Stimulated activated CD4-positive, alpha-beta T cell treated with anti-CD3 and anti-CD28 coated beads, Interleukin-12 subunit alpha, Interleukin-12 subunit beta, amount 100 ng/mL, for 4 hours (primary cell): ENCODE results near the gene GPC5.
"Not testable (repeated sequence)": the region's sequence is repeated elsewhere in the genome, so short reads cannot be mapped to it uniquely, and the experiment has no call there.

ENCODE experiments used
- DNase-seq: peaks from one replicate; pipeline ENCODE4 v3.0.0-alpha.2; 2020

GPC5 gene

DNA sequence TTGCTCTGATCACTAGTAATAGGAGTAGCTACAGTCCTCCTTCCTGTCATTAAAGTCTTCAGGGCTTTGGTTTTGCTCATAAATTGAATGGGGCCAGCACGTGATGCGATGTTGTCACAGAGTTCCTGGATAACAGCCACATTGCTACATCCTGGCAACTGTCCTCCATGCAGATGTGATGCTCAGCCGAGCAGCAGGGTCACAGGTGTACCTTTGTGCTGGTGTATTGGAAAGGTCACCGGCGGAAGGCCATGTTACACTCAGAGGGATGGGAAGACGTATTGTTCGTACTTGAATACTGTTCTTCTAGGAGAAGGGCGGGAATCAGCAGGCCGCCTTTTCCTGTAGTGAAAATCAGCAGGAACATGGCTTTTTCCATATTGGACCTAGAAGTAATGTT is 1114.4 kb downstream of the GPC5 start:
- DNase-seq: no peak

DNA sequence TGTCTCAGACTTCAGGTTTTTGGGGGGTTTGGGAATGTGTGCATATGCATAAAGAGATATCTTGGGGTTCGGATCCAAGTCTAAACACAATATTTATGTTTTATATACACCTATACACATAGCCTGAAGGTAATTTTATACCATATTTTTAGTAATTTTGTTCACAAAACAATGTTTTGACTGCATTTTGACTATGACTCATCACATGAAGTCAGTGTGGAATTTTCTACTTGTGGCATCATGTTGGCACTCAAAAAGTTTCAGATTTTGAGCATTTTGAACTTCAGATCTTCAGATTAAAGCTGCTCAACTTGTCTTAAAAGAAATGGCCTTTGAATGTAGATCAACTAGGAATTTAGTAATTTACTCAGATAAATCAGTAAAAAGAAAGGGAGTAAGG is 1115.3 kb downstream of the GPC5 start:
- no peak for DNase-seq

DNA sequence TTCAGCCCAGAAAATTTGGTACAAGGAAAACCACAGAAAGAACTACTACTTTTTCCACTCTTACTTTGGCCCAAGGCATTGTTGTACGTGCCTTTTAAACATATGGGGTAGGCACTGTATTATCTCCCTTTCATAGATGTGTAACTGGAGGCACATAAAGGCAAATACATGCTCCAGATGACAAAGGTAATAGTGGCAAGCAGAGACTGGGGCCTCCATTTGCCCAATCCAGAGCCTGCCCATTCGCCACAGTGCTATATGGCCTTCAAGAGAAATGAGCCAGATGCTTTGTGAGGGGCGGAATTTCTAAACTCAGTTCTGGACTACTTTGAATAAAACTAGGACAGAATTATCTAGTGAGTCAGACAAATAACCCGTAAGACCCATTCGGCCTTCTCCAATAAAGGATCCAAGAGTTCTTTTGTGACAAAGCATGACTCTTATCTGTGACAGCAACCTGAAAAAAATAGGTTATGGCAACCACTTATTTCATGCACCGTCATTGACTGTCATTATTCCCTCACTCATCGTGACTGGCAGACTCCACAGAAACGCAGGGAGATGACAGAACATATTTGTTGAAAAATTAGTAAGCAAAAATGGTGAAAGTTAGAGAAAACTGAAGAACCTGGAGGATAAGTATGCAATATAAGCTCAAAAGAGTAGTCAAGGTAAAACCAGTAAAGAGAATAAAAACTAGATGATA is 1116.2 kb downstream of the GPC5 start:
- no peak for DNase-seq

GRCh38 chr13:92516878-92517277 is 1118.5 kb downstream of the GPC5 start:
- not testable (repeated sequence) for DNase-seq

DNA sequence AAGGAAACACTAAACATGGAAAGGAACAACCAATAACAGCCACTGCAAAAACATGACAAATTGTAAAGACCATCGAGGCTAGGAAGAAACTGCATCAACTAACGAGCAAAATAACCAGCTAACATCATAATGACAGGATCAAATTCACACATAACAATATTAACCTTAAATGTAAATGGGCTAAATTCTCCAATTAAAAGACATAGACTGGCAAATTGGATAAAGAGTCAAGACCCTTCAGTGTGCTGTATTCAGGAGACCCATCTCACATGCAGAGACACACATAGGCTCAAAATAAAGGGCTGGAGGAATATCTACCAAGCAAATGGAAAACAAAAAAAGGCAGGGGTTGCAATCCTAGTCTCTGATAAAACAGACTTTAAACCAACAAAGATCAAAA is 1120.2 kb downstream of the GPC5 start:
- not testable (repeated sequence) for DNase-seq

DNA sequence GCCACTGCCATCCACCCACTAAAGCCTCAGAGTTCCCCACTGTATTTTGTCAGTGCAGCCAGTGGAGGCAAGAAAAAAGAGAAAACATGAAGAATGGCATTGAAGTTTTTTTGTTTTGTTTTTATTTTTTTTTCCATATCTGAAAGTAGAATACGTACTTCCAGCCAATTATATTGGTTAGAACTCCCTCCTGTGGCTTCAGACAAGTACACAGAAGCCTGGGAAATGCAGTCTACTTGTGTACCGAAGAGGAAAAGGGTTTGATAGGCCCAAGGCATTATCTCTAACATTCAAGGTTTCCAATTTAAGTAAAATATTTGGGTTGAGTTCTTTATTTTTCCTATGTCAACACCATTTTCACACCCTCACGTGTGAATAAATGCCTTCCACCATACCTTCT is 1131.9 kb downstream of the GPC5 start:
- DNase-seq: no peak

GRCh38 chr13:92535222-92536006 is 1137.0 kb downstream of the GPC5 start:
- no peak for DNase-seq

GRCh38 chr13:92537471-92537870 is 1139.0 kb downstream of the GPC5 start:
- no peak for DNase-seq

GRCh38 chr13:92538164-92538563 is 1139.7 kb downstream of the GPC5 start:
- no peak for DNase-seq

- not testable (repeated sequence) for DNase-seq
These were observed 1140.7 kb downstream of the GPC5 start for GRCh38 chr13:92539148-92539547.

- no peak for DNase-seq
These were observed 1148.8 kb downstream of the GPC5 start for GRCh38 chr13:92547266-92547665.

DNA sequence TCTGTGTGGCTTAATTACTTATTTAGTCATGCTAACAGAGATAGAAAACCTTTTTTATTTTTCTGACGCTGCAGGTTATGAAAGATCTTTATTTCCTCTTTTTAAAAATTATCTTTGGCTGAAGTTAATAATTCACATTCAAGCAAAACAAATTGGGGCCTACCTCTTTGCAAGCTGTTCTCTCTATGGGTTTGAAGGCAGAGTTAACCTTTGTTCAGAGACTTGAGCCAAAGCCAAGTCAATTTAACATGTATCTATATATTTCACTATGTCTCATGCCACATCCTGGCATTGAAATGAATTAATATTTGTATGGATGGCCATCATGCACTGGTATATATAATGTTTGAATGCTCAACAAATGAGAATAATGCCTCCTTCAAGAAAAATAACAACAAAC is 1150.9 kb downstream of the GPC5 start:
- DNase-seq: no peak

DNA sequence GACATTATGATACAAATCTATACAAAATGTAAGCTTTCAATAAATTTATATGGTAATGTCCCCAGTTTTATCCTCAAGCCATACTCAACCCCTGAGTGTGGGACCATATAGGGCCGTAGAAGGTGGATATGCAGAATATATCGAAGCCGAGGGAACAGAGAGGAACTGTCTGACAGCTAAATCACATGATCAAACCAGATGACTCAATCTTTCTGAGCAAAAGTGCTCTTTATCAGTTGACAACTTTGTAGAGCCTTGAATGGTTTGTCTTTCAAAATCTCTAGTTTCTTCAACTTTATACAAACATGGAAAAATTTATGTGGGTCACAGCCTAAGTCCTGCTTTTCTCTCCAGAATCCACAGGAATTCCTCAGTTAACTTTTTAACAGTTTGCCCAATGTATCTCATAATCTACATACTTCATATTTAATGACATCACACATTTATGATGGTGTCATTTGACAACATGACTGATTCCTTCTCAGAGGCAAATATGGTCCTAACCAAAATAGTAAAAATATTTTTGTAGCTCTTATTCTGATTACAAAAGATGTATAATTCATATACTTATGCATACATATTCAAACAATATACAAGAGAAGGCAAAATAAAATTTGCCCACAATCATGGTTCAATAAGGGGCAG is 1155.2 kb downstream of the GPC5 start:
- no peak for DNase-seq

- no peak for DNase-seq
These were observed 1162.5 kb downstream of the GPC5 start for GRCh38 chr13:92560883-92561282.

DNA sequence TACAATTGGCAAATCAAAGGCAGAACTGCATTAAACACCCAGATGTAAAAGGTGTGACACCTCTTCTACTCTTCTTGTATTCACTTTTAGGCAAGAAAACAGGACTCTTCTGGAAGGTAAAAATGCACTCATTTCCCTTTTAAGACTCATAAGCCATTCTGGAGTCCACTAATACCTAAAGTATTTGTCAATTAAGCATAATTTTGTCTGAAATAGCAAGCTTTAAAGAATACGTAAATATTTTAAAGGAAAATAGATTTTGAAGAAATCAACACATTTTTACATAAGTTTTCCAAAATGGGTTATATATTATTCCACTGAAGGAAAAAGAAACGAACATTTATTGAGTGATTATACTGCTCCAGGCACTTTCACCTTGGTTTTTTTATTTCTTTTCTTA is 1166.5 kb downstream of the GPC5 start:
- DNase-seq: no peak

- DNase-seq: no peak
These were observed 1168.3 kb downstream of the GPC5 start for GRCh38 chr13:92566767-92567166.

DNA sequence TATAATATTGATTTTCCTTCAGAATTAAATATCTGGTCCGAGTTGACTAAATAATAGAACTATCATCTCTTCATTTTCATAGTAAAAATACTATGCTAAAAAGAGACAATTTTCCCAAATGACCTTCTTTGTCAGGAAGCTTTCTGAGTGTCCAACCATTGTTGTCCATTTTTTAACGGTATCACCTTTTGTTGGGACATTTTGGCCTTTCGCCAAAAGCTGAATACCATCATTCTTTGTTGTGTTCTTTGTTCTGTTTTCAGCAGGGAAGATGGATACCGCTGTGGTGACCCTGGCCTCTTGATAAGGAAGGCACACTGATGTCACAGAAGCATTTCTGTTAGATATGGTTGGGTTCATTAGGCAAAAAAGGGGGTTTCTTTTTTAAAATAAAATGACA is 1173.8 kb downstream of the GPC5 start:
- DNase-seq: no peak

DNA sequence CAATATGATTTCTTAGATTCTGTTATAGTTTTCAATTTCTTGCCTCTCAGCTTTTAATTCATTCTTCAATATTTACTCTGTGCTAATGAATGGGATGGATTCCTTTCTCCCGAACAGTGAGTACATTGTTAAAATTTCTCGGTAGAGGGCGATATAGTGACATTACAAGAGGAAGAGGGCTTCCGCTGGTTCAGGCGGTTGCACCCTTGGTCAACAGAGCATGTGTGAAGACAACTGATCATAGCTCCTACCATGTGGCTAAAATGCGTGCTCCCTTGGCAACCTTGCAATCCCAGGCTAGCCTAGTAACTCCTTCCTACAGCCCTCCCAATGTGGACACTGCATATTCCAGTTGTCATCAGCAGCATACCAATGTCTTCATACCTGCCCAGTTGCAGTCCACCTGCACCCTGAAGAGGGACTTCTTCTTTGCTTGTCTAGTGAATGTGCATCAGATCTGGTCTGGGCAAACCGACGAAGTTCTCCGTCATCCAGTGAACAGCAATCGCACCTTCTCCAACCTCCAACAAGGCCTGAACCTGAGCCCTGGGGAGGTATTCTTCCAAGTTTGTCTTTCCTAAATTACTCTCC is 1175.1 kb downstream of the GPC5 start:
- DNase-seq: no peak

DNA sequence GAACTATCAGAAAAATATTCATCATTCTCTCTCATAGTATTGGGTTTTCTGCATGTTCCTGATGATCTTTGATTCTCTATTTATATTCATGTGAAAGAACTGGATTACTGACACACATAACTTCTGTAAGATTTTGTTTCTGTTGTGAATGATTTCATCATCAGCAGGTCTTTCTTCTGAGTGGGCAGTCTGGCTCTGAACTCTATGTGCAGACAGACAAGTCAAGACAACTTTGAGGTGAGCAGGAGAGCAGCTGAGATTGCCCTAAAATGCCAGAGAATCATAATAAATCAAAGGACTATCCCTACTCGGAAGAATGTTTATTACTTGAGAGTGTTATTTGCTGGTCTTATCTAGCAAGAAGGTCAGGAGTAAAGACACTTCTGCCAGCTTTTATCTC is 1176.1 kb downstream of the GPC5 start:
- no peak for DNase-seq

DNA sequence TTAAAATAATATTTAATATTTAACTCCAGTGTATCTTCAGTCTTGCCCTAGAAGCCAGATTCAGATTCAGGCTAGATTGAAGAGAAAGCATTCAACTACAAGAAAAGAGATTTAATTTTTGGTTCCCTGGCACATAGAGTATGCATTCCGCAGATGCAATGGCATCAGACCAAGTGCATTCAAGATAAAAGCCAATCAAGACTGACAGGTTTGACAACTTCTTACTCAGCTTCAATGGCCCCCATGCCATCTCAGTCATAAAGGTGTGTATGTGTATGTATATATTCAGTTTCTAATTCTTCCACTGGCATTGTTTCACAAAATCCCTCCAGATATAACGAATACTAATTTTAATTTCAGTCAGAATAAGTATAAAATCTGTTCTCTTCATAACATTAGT is 1177.4 kb downstream of the GPC5 start:
- DNase-seq: no peak

DNA sequence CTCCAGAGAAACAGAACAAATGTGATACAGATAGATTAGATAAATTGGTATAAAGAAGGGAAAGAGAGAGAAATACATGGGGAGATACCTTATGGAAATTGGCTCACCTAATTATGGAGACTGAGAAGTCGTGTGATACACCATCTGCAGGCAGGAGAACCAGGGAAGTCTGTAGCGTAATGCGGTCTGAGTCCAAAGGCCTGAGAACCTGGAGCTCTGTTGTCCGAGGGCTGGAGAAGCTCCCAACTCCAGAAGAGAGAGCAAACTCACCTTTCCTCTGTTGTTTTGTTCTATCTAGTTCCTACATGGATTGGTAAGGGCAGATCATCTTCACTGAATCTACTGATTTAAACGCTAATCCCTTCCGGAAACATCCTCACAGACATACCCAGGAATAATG is 1179.9 kb downstream of the GPC5 start:
- DNase-seq: no peak

- DNase-seq: no peak
These were observed 1191.5 kb downstream of the GPC5 start for GRCh38 chr13:92589955-92590354.

DNA sequence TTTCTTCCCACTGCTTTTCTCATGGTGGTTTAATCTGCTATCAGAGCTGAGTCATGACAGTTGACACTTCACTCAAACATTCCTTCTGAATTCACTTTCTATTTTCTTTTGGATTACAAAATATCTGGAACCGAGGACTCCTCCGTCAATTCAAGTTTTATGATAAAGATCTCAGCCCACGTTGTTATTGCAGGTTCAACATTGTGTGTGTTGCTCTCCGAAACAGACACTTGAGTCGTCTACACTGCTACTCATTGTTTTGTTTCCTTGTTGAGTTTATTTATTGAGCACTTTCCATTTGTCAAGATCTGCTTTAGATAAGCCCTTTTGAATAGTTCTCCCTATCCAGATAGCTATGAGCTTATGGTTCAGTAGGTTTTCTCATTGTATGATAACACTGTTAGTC is 1192.1 kb downstream of the GPC5 start:
- DNase-seq: no peak

GRCh38 chr13:92591117-92591516 is 1192.7 kb downstream of the GPC5 start:
- DNase-seq: no peak
